IPS-NIHi7 (cell line): ENCODE results near the gene NHS.
A peak's percentile ranks its signal among the peaks of the same experiment; 100 is the strongest.
"Not testable (repeated sequence)": the region's sequence is repeated elsewhere in the genome, so short reads cannot be mapped to it uniquely, and the experiment has no call there.

ENCODE experiments used
- DNase-seq: peaks from one replicate; pipeline ENCODE4 v3.0.0; 2012; ENCODE audit warnings: mixed read lengths; ENCODE audit errors: extremely low spot score

Gene NHS

DNA sequence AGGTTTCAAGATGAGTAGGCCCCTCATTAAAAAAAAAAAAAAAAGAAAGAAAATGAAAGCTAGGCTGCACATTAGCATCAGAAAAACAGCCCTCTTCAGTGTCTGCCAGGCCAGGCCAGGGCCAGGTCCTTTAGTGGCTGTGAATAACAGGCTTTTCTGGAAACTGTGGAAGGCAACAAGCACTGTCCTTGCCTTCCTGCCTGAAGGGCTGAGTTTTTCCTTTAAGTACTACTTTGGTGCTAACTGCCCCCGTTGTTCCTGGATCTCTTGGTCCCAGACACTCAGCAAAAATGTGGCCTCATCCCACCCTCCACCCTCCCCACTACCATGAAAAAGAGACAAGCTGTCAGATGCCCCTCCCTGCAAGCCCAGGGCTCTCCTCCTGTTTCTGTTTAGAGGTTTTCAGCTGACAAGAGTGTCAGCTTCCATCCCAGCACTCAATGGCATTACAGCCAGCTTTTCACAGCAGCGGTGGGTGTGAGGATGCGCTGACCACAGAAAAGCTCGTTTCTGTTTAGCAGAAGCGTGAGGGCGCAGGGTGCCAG, 174.2 kb downstream of the NHS start:
- peak; percentile 31 for DNase-seq

DNA sequence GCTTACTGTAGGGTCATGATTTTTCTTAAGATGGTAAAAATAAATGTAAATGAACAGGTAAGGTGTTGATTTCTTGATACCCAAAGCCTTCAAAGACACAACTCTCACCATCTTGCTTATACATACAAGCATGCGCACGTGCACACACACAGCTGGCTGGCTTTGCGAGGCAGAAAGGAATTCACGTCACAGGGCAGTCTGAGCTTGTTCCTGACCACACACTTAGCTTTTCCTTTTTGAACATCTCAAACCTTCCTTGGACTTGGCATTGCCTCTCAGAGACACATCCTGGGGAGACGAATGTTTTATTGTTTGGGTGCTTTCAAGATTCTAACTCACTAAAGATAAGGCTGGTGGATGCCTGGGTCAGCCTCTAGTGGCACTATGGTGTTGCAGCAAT, 175.0 kb downstream of the NHS start:
- no peak for DNase-seq

DNA sequence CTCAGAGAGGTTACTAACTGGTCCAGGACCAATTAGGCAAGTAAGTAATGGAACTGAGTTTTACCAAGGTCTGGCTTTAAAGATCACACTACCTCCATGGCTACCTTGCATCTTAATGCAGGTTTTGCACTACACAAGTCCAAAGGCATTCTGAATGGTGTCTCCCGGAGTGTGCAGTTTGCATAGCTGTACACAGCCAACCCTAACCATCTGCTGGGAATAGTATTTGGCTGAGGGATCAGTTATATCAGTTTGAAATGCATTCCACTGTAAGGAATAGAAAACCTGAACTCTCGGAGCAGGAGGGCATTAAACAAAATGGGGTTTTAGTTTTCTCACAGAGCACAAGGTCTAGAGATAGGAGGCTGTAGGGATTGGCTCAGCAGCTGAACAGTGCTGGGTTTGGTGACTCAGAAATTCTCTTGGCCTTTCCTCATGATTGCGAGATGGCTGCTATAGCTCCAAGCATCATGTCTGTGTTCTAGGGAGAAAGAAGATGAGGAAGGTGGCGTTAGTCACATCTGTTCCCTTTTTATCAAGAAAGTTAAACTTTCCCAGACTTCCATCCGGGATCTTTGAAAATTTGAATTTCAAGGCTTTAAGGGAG, 177.1 kb downstream of the NHS start:
- no peak for DNase-seq

DNA sequence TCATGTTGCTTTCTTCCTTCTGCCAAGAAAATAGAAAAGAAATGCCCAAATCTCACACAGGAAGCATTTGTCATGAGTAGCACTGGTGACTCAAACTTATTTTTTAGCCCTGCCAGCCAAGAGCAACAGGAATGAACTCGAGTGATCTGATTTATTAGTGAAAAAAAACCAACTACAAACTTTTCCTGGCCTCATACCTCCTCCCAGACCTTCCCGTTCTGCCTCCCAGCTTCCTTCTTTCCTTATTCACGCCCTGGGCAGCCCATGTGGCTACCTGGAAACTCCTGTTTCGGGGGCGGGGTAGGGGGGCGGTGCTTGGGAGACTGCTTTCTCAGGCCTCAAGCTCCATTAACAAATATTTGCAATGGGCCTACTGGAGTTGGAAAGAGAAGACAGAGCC, 178.5 kb downstream of the NHS start:
- peak; percentile 68 for DNase-seq

DNA sequence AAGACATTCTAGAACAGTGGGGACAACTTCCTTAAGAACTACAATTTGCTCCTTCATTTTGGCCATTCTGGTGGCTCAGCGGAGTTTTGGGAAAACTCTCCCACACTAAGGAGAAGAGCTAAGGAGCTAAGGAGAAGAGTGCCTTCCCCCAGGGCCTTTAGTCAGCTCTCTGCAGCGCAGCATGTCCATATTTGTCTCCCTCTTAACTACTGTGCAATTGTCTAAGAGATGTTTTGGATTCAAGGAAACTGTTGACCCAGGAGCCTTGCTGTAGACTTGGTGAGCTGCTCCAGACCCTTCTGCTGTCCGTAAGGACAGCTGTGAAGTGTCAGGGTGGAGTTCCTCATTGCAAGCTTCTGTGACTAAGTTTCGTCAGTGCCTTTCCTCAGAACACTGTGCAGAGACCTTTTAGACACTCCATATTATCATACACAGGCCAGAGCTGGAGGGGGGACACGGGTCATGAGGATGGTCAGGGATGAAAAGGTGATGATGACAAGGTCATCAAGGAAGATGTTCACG, 179.0 kb downstream of the NHS start:
- no peak for DNase-seq

DNA sequence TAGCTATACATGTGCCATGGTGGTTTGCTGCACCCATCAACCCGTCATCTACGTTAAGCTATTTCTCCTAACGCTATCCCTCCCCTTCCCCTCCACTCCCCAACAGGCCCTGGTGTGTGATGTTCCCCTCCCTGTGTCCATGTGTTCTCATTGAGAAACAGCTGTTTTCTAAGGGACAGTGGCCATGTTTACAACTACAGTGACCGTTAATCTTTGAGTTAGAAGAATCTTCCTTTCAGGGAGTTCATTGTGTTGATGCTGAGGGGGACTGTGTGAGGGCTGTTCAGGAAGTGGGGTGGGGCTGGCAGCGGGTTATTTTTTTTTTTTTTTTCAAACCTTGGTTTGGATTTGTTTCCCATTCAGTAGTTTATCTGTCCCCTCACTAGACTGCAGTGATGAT, 179.9 kb downstream of the NHS start:
- DNase-seq, result no peak

DNA sequence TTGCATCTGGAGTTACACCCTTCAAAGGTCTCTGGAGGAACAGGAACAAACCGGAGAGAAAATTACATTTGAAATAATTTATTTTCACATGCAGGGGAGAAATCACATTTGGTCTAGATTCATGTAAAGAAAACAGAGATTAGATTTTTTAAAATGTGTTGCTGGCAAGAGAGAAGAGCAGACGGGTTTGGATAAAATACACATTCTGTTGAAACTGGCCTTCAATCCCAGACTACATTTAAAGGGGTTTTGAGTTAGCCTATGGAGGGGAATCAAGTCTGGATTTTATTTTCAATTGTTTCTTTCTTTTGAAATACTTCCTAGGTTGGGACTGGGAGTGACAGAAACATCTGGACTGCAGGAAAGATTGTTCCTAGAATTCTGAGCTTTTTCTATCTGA, 180.8 kb downstream of the NHS start:
- DNase-seq, result no peak

DNA sequence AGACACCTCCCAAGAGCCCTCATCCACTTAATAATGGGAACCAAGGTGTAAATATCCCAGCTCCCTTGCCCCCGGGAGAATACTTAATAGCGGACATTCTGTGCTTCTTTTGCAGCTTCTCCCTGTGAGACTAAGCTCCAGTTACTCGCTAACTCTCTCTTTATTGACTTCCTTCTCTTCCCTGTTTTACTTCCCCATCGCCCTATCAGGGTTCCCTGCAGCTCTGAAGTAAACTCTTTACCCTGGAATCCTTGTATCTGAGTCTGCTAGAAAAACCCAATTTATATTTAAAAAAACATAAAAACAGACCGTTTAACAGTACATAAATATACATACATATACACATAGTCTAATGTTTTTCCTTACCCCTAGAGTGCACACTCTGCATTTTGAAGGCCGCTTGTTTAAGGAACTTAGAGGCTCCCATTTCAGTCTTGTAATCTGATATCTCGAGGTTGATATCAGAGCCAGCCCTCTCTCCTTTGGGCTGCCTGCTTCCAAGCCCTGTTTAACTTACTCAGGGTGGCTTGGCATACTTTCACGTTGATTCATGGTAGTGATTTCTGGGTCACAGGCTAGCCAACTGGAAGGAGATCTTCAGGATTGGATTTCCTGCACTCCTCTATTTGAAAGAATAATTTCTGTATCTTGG, 184.9 kb downstream of the NHS start:
- DNase-seq, result peak; percentile 60

DNA sequence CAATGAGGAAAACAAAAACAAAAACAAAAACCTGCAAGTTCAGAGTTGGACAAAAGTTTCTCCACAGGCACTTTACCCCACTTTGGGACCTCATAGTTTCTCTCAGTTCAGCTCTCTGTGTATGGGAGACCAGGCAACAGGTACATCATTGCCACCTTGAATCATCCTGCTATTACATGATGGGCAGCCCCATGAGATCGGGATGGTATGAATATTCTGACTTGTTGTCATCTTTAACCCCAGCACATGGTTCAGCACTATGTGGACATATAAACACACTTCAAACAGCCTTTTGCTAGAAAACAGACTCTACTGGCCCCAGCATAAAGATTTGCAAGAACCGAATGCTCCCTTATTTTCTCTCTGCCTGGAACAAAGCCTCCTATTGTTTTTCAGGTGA, 185.4 kb downstream of the NHS start:
- no peak for DNase-seq

DNA sequence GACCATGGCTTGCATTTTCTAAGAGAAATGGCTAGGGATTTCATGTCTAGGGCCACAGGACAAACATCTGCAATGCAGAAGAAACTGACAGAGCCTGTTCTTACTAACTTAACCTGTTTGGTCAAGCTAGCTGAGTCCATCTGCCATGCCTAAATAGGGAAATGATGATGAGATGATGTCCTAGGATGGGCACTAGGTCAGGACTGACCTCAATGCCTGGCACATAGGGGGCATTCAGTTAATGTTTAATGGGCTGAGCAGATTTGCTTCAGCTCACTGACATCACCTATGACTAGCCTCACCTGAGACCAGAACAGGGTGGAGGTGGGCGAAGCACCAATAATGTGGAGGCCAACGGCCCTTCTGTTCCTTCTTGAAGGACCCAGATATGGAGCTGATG, 188.1 kb downstream of the NHS start:
- no peak for DNase-seq

DNA sequence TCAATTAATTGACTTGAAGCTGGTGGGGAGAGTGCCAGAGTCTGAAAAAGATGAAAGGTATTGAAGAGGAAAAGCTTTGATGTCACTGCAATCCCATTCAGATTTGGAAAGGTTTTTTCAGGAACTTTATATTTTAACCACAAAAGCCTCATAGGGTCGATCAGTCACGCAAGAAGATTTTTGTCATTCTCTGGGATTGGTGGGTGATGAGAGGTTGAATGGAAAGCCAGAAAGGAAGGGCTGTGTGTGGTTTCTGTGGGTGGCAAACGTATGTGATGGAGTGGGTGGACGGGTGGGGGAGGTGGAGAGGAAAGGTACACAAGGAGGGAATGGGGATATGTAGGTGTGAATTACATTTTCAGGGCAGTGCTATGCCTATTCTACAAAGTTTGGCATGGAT, 188.5 kb downstream of the NHS start:
- DNase-seq, result no peak

DNA sequence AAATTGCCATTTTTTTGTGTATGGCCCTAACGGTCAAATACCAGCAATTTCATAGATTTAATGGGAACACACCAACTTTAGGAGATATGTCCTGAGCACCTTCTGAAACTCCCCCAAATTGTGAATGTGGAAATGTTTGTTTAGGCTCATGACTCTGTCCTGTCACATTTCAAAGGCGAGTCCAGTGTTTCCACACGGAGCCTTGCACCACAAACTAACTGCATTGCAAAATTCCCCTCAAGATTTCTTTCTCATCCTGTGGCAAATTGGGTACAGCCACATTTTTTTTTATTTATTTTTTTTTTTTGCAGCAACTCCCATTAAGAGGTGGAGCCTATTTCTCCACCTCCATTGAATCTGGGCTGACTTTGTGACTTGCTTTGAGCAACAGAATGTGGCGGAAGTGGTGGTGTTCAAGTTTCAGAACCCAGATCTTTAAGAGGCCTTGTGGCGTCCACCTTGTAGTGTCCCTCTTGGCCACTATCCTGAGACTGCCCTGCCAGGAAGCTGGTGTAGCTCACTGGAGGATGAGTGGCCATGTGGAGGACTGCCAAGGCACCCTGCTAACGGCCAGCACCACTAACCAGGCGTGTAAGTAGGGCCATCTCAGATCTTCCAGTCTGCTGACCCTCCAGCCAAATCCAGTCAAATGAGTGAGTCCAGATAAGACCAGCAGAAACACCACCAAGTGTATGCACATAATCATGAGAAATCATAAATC, 189.8 kb downstream of the NHS start:
- no peak for DNase-seq

DNA sequence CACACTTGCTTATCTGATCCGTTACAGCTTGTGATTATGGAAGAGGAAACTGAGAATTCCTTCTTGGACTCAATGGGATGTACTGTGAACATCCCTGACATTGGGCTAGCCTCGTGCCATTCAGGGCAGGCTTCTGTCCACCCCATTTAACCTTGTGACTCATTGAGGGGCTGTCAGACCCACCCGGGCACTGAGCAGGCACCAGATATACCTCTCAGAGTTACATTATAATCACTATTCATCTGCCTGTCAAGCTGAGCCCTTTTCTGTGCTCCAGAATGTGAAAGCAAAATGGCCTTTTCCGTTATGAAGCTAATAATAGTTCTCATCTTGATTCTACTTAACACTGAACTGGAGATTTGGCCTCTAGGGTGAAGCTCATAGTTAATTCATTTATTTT, 191.7 kb downstream of the NHS start:
- no peak for DNase-seq

DNA sequence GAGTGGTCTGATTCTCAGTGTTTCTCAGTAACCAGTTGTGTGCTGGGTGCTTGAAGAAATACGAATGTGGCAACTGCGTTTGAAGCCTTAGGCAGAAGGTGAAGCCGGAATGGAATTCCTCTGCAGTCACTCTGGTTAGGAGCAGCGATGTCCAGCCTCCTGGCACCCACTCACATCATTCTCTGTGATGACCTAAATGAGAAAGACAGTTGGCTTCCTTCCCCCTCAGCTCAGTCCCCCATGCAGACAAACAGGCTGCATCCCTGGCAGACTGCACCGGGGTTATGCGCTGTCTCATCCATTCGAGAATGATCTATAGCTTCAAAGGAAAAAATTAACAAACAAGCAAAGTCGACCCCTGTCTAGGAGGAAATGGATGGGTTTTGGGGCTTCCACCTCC, 192.2 kb downstream of the NHS start:
- no peak for DNase-seq

DNA sequence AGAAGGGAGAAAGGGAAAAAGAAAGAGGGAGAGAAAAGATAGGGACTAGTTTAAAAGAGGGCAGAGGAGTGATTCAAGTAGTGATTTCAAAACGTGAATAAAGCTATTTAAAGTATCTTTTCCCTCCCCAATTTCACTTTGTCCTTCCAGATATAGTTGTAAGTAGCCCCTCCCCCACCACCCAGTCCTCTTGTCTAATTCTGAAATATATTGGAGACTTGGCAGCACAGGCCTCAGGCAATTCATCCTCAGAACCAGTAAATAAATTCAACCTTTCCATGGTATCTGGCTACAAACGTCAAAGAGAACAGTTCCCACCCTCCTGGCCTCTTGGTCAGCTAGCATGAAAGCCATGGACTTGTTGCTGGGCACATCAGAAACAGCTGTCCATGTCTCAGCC, 192.8 kb downstream of the NHS start:
- no peak for DNase-seq

DNA sequence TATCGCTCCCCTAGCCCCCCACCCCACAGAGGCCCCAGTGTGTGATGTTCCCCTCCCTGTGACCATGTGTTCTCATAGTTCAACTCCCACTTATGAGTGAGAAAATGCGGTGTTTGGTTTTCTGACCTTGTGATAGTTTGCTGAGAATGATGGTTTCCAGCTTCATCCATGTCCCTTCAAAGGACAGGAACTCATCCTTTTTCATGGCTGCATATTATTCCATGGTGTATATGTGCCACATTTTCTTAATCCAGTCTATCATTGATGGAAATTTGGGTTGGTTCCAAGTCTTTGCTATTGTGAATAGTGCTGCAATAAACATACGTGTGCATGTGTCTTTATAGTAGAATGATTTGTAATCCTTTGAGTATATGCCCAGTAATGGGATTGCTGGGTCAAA, 193.8 kb downstream of the NHS start:
- DNase-seq, result not testable (repeated sequence)

DNA sequence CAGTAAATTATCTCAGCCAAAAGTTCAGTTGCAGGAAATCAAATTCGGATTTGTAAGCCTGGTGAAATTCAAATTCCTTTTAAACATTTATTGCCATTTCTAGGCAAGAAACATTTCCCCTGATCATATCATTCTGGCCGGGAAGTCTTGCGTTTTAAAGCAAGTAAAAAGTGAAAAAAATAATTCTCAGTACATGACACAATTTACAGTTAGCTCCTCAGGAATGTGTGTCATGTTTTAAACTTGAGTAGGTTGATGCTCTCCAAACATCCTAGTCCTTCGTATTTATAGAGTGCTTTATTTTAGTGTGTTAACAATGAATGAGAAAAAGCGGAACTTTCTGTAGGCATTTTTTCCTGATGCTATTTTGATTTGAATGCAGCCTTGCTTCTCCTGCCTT, 204.0 kb downstream of the NHS start:
- DNase-seq, result no peak

DNA sequence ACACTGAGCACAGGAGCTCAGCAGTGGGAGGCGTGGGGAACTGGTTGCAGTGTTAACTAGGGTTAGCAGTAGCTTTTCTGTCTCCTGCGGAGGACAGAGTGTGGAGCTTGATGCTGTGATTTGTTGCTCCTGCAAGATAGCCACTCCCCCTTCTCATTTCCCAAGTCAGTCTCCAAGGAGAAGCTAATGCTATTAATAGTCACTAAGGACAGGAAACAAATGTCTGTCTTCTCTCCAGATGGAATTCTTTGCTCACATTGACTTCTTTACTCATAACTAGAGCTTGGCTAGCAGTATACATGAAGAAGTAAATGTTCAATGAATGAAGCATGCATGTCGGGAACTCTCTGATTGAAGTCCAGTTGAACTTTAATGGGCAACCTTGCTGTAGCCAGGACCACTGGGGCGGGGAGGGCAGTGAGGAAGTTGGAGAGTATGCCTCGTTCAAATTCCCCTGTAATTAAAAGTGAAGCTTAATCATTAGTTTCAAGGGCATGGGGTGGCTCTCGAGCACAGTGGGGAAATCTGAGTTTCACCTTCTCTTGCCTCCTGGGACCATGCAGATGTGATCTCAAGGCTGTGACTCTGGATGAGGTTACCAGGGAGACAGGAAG, 205.6 kb downstream of the NHS start:
- DNase-seq, result peak; percentile 29

DNA sequence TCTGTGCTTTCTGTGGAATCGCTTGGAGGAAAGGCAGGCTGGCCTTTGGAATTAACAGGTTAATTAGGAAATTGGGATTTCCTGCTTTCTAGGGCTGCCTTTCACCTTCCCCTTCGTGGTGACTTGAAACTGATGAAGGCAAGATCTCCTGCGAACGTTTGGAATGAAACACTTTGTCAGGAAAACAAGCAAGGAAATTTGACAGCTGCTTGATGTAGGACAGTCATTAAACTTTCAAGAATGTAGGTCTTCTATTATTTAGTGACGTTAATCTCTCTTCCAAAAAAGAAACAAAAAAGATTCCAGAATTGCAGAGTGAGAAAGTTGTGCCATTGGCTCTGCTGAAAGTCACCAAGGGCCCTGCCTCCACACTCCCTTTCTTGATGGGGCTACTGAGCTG, 206.6 kb downstream of the NHS start:
- DNase-seq, result no peak

DNA sequence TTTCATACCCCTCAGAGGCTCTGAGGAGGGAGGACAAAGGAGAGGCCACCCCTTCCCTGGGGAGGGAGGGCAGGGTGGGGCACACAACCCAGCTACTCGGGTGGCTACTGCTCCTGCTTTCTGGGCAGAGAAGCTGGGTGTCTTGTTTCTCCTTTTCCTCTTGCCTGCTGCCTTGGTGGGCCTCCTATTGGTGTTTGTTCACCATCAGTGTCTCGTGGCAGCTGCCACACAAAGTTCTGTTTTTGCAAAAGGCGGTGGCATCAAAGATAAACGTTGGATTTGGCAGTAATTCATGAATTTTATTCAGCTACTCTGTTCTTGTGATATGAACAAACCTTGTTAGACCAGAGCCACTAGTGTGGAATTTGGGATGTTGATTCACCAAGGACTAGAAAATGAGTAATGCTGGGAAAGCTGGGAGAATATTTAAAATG, 209.3 kb downstream of the NHS start:
- no peak for DNase-seq

DNA sequence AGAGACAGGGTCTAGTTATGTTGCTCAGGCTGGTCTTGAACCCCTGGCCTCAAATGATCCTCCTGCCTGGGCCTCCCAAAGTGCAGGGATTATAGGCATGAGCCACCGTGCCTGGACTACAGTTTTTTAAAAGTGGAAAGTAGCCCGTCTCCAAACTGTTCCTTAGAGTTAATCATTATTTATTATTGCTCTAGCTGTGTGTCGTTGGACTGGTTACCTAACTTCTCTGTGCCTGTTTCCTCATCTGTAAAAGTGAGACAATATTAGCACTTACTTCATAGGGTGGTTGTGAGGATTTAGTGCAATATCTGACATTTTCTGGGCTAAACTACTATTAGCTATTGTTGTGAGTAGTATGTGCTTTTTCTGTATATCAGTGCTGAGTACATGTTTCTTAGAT, 210.0 kb downstream of the NHS start:
- no peak for DNase-seq

DNA sequence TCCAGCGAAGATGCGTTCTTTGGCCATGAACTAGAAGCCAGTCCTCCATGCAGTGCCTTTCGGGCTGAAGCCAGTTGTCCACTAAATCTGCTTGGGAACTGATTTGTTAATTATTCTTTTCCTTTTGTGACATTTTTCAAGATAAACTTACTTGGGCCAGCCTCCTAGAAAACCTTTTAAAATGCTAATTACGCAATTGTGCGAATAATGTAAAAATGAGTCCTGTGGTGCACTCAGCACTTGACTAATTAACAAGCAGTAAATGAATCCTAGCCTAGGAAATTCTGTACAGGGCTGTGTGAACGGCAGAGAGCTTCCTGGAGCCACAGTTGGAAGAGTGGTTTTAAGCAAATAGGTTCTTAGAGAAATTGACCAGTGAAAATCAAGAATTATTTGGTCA, 212.4 kb downstream of the NHS start:
- no peak for DNase-seq
